GM19452 (cell line): Measurements from ENCODE around the gene CDKL2.
"Not testable (repeated sequence)": the region's sequence is repeated elsewhere in the genome, so short reads cannot be mapped to it uniquely, and the experiment has no call there.

Experiments
- ATAC-seq: cut with Tn5 transposase; IDR thresholded peaks from one replicate; pipeline ENCODE4 v1.9.1; 2021; ENCODE audit not compliant: unreplicated experiment

The CDKL2 gene

GRCh38 chr4:75555294-75556164 is 74.8 kb downstream of the CDKL2 start, which contains the start of gene ODAPH:
ODAPH (plus strand) TSS chr4:75556066; CDS start chr4:75556083, 17 bp downstream.
- peak; percentile 88 for ATAC-seq

- no peak for ATAC-seq
These were observed 77.9 kb downstream of the CDKL2 start for GRCh38 chr4:75552452-75552851.

- ATAC-seq = no peak
These were observed 81.3 kb downstream of the CDKL2 start for GRCh38 chr4:75549019-75549418.

GRCh38 chr4:75547647-75548387 is 82.5 kb downstream of the CDKL2 start:
- no peak for ATAC-seq

- ATAC-seq = no peak
These were observed 84.8 kb downstream of the CDKL2 start for GRCh38 chr4:75545526-75545925.

- ATAC-seq = no peak
These were observed 85.5 kb downstream of the CDKL2 start for GRCh38 chr4:75544870-75545269.

- not testable (repeated sequence) for ATAC-seq
These were observed 86.1 kb downstream of the CDKL2 start for GRCh38 chr4:75544220-75544619.

- ATAC-seq = no peak
These were observed 87.5 kb downstream of the CDKL2 start for GRCh38 chr4:75542824-75543223.

- not testable (repeated sequence) for ATAC-seq
These were observed 93.0 kb downstream of the CDKL2 start for GRCh38 chr4:75537308-75537707.

GRCh38 chr4:75533926-75534325 is 96.4 kb downstream of the CDKL2 start:
- ATAC-seq = not testable (repeated sequence)

GRCh38 chr4:75533339-75533887 is 96.9 kb downstream of the CDKL2 start:
- not testable (repeated sequence) for ATAC-seq

GRCh38 chr4:75531536-75532143 is 98.7 kb downstream of the CDKL2 start:
- not testable (repeated sequence) for ATAC-seq

- ATAC-seq = no peak
These were observed 99.6 kb downstream of the CDKL2 start for GRCh38 chr4:75530556-75531322.
